A549 (cell line): ENCODE results near the gene CHST6. TPM values are rescaled to one million over a fixed set of nuclear protein-coding genes. Genes with fewer than 3 reads are reported as not detected.

ENCODE experiments used
- ATAC-seq, 2 experiments: fragments of 200-7000 bp in 1 of 2; fragments of >200 bp in 1 of 2; cut with Nextera tagmentation in 1 of 2; cut with Tn5 transposase in 1 of 2; 3 replicates each; pipeline versions ENCODE4 v1.8.0 to v1.9.1; 2018 to 2020; ENCODE audit warnings: mild to moderate bottlenecking in 1 of 2, moderate library complexity in 1 of 2
- CTCF ChIA-PET: fragments of 300-600 bp; sonication (Branson Sonifier 250); formaldehyde crosslinking; extraction: SDS; loops from one replicate; lab custom pipeline; 2021; ENCODE audit warnings: antibody characterized with exemption, inconsistent platforms; lab: Yijun Ruan, JAX
- POLR2A ChIA-PET: fragments of 350-600 bp; formaldehyde crosslinking; extraction: SDS; loops from one replicate; lab custom pipeline; 2021; ENCODE audit warnings: antibody characterized with exemption, inconsistent platforms; lab: Yijun Ruan, JAX
- DNase-seq, 2 experiments: peaks; one replicate each; pipeline versions ENCODE4 v3.0.0 to v3.0.0-alpha.2; 2011 to 2016; ENCODE audit warnings: low read depth in 1 of 2, low spot score in 1 of 2
- FAIRE-seq: peaks from 2 replicates; lab custom pipeline; 2011; peaks lifted over from hg19 to GRCh38; lab: Jason Lieb, UNC
- H3K27ac ChIP-seq, 2 experiments: fragments of >200 bp; sonication (Bioruptor Twin); formaldehyde crosslinking; 3 replicates each; pipeline ENCODE4 v1.5.1; 2016 to 2017
- H3K4me1 ChIP-seq: fragments of >200 bp; sonication (Bioruptor Twin); formaldehyde crosslinking; 3 replicates; pipeline ENCODE4 v1.6.1; 2016
- H3K4me2 ChIP-seq: fragments of >200 bp; sonication (Bioruptor Twin); formaldehyde crosslinking; 3 replicates; pipeline ENCODE4 v1.6.1; 2016
- H3K4me3 ChIP-seq: fragments of >200 bp; sonication (Bioruptor Twin); formaldehyde crosslinking; 3 replicates; pipeline ENCODE4 v1.5.1; 2016
- H3K9me3 ChIP-seq: fragments of >200 bp; sonication (Bioruptor Twin); formaldehyde crosslinking; 3 replicates; pipeline ENCODE4 v1.6.1; 2016
- HOXB13 ChIP-seq: fragments of 250-450 bp; sonication (Bioruptor Pico); IDR thresholded peaks from 2 replicates; pipeline ENCODE4 v1.5.0; 2020; ENCODE audit warnings: low read depth, mild to moderate bottlenecking, moderate library complexity
- KDM5A ChIP-seq: fragments of 200-600 bp; sonication (generic); IDR thresholded peaks from 2 replicates; pipeline ENCODE4 v1.6.1; 2016; ENCODE audit warnings: antibody characterized with exemption, mild to moderate bottlenecking
- WGBS: methylation state at CpG from one replicate; pipeline ENCODE4 v1.1.6; 2017; ENCODE audit errors: missing lambda C conversion rate; 5-methylcytosine and 5-hydroxymethylcytosine counted together
- polyA plus RNA-seq, 4 experiments: library from polyadenylated mRNA; depleted of rRNA in 3 of 4; stranded (reverse); fragments of >200 nt; fragmentation: RNase III in 1 of 4; extraction: RNeasy Plus Mini Kit Qiagen cat#74134 plus additional on column Dnase treatment in 1 of 4; gene quantifications; 2 replicates in 3 of 4; 3 replicates in 1 of 4; pipeline ENCODE4 v1.2.3, GENCODE V29; 2011 to 2017

CHST6 gene
- polyA plus RNA-seq, 2 of the 4 experiments (the other 2 are of a cell fraction): 0.37 to 0.74 TPM

GRCh38 chr16:75423723-75424104 lies 71.5 kb downstream of the CHST6 start:
- Histone ChIP-seq H3K4me3 (no peak overlapping the region), H3K4me2 (no peak overlapping the region), H3K9me3 (no peaks in the 10 kb centered on the region)
- WGBS: 96% methylated on average over 4 of the region's 4 CpGs
- no peak for DNase-seq
- TF ChIP-seq KDM5A (no peak), HOXB13 (CRISPR knock-in tag) (no peak)
- TF ChIP-seq, all 56 proteins: peak for 0
- no peak overlapping the region for H3K27ac ChIP-seq
- ChIA-PET POLR2A (no interaction called here), CTCF (interaction anchor here (0.6 to 1.3 kb wide), 4 partner anchors 9 to 190 kb away, joined by 3 to 5 read pairs (median 4); partner anchors contain the start of gene CFDP1)
- FAIRE-seq (no peak), ATAC-seq (no peak)
- peaks cover 8% of the 10 kb centered on the region for H3K4me1 ChIP-seq

Other genes with a start within 250 kb of the CHST6 start
- gene BCAR1, start 243.8 kb downstream of the CHST6 start, polyA plus RNA-seq (2011; rRNA removed): 8.3 and 10.2 TPM in 2 replicates
- 34.2 to 35.9 TPM (median 35.8 TPM) in 3 replicates for gene BCAR1, start 243.8 kb downstream of the CHST6 start, polyA plus RNA-seq (2017; fragmentation: RNase III; extraction: RNeasy Plus Mini Kit Qiagen cat#74134 plus additional on column Dnase treatment)
- 47.2 and 70.2 TPM in 2 replicates for gene CFDP1, start 61.9 kb downstream of the CHST6 start, polyA plus RNA-seq (2011; rRNA removed)
- gene CFDP1, start 61.9 kb downstream of the CHST6 start, polyA plus RNA-seq (2017; fragmentation: RNase III; extraction: RNeasy Plus Mini Kit Qiagen cat#74134 plus additional on column Dnase treatment): 50.9 to 72.8 TPM (median 71.6 TPM) in 3 replicates
- gene TMEM170A, start 30.8 kb downstream of the CHST6 start, polyA plus RNA-seq (2011; rRNA removed): 21.2 and 21.7 TPM in 2 replicates
- 13.9 to 14.4 TPM (median 14.2 TPM) in 3 replicates for gene TMEM170A, start 30.8 kb downstream of the CHST6 start, polyA plus RNA-seq (2017; fragmentation: RNase III; extraction: RNeasy Plus Mini Kit Qiagen cat#74134 plus additional on column Dnase treatment)
- gene CHST5, start 40.7 kb upstream of the CHST6 start, polyA plus RNA-seq (2011; rRNA removed): 0.05 TPM in 2 replicates
- 0.08 TPM in 2 of 3 replicates, not detected in the other for gene CHST5, start 40.7 kb upstream of the CHST6 start, polyA plus RNA-seq (2017; fragmentation: RNase III; extraction: RNeasy Plus Mini Kit Qiagen cat#74134 plus additional on column Dnase treatment)
- gene TMEM231, start 60.8 kb upstream of the CHST6 start, polyA plus RNA-seq (2011; rRNA removed): 11.4 and 17.7 TPM in 2 replicates
- 4.8 to 5.8 TPM (median 5.3 TPM) in 3 replicates for gene TMEM231, start 60.8 kb upstream of the CHST6 start, polyA plus RNA-seq (2017; fragmentation: RNase III; extraction: RNeasy Plus Mini Kit Qiagen cat#74134 plus additional on column Dnase treatment)
- 80.6 and 84.8 TPM in 2 replicates for gene GABARAPL2, start 70.9 kb upstream of the CHST6 start, polyA plus RNA-seq (2011; rRNA removed)
- 97.7 to 108 TPM (median 107 TPM) in 3 replicates for gene GABARAPL2, start 70.9 kb upstream of the CHST6 start, polyA plus RNA-seq (2017; fragmentation: RNase III; extraction: RNeasy Plus Mini Kit Qiagen cat#74134 plus additional on column Dnase treatment)
- gene ADAT1, start 127.8 kb upstream of the CHST6 start, polyA plus RNA-seq (2011; rRNA removed): 53.5 and 70.0 TPM in 2 replicates
- gene ADAT1, start 127.8 kb upstream of the CHST6 start, polyA plus RNA-seq (2017; fragmentation: RNase III; extraction: RNeasy Plus Mini Kit Qiagen cat#74134 plus additional on column Dnase treatment): 41.8 to 47.7 TPM (median 45.4 TPM) in 3 replicates
- gene KARS1, start 152.2 kb upstream of the CHST6 start, polyA plus RNA-seq (2011; rRNA removed): 211 and 218 TPM in 2 replicates
- gene KARS1, start 152.2 kb upstream of the CHST6 start, polyA plus RNA-seq (2017; fragmentation: RNase III; extraction: RNeasy Plus Mini Kit Qiagen cat#74134 plus additional on column Dnase treatment): 145 to 163 TPM (median 146 TPM) in 3 replicates
- 24.8 and 37.9 TPM in 2 replicates for gene TERF2IP, start 152.3 kb upstream of the CHST6 start, polyA plus RNA-seq (2011; rRNA removed)
- gene TERF2IP, start 152.3 kb upstream of the CHST6 start, polyA plus RNA-seq (2017; fragmentation: RNase III; extraction: RNeasy Plus Mini Kit Qiagen cat#74134 plus additional on column Dnase treatment): 24.8 to 26.7 TPM (median 25.1 TPM) in 3 replicates
- gene CPHXL2, start 181.6 kb upstream of the CHST6 start, polyA plus RNA-seq (2011; rRNA removed): not detected in 2 replicates
- not detected in 3 replicates for gene CPHXL2, start 181.6 kb upstream of the CHST6 start, polyA plus RNA-seq (2017; fragmentation: RNase III; extraction: RNeasy Plus Mini Kit Qiagen cat#74134 plus additional on column Dnase treatment)
- not detected in 2 replicates for gene DUXB, start 206.0 kb upstream of the CHST6 start, polyA plus RNA-seq (2011; rRNA removed)
- gene DUXB, start 206.0 kb upstream of the CHST6 start, polyA plus RNA-seq (2017; fragmentation: RNase III; extraction: RNeasy Plus Mini Kit Qiagen cat#74134 plus additional on column Dnase treatment): not detected in 3 replicates
- not detected in 2 replicates for gene CPHXL, start 231.0 kb upstream of the CHST6 start, polyA plus RNA-seq (2011; rRNA removed)
- gene CPHXL, start 231.0 kb upstream of the CHST6 start, polyA plus RNA-seq (2017; fragmentation: RNase III; extraction: RNeasy Plus Mini Kit Qiagen cat#74134 plus additional on column Dnase treatment): not detected in 3 replicates